NOMO-1 treated with dmso at 0.1 percent for 144 hours (cell line): ENCODE data around the gene NFKBIE.

ENCODE experiments used
- DNase-seq: peaks from one replicate; lab custom pipeline; 2025; ENCODE audit not compliant: unreplicated experiment; lab: John Stamatoyannopoulos, UW

The NFKBIE gene

DNA sequence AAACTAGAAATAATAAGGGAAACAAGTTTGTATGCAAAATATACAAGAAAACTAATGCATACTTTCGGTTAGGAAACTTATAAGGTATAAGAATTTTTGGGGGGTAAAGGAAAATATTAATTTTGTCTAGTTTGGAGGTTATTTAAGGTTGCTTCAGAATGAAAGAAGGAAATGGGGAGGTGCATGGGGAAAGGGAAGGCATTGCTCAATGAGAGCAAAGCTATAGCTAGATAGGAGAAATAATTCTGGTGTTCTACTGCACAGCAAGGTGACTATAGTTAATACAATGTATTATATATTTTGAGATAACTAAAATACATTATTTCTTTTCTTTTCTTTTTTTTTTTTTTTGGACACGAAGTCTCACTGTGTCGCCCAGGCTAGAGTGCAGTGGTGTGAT lies 54.1 kb downstream of the NFKBIE start:
- DNase-seq: peak; percentile 48
